ENCODE measurements around the gene CCDC88C. TPM values are rescaled to one million over a fixed set of nuclear protein-coding genes. Genes with fewer than 3 reads are reported as not detected.

CCDC88C gene, protein sequence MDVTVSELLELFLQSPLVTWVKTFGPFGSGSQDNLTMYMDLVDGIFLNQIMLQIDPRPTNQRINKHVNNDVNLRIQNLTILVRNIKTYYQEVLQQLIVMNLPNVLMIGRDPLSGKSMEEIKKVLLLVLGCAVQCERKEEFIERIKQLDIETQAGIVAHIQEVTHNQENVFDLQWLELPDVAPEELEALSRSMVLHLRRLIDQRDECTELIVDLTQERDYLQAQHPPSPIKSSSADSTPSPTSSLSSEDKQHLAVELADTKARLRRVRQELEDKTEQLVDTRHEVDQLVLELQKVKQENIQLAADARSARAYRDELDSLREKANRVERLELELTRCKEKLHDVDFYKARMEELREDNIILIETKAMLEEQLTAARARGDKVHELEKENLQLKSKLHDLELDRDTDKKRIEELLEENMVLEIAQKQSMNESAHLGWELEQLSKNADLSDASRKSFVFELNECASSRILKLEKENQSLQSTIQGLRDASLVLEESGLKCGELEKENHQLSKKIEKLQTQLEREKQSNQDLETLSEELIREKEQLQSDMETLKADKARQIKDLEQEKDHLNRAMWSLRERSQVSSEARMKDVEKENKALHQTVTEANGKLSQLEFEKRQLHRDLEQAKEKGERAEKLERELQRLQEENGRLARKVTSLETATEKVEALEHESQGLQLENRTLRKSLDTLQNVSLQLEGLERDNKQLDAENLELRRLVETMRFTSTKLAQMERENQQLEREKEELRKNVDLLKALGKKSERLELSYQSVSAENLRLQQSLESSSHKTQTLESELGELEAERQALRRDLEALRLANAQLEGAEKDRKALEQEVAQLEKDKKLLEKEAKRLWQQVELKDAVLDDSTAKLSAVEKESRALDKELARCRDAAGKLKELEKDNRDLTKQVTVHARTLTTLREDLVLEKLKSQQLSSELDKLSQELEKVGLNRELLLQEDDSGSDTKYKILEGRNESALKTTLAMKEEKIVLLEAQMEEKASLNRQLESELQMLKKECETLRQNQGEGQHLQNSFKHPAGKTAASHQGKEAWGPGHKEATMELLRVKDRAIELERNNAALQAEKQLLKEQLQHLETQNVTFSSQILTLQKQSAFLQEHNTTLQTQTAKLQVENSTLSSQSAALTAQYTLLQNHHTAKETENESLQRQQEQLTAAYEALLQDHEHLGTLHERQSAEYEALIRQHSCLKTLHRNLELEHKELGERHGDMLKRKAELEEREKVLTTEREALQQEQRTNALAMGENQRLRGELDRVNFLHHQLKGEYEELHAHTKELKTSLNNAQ (N-terminal part only)
- 1.6 and 1.7 TPM in 2 replicates for total RNA-seq

DNA sequence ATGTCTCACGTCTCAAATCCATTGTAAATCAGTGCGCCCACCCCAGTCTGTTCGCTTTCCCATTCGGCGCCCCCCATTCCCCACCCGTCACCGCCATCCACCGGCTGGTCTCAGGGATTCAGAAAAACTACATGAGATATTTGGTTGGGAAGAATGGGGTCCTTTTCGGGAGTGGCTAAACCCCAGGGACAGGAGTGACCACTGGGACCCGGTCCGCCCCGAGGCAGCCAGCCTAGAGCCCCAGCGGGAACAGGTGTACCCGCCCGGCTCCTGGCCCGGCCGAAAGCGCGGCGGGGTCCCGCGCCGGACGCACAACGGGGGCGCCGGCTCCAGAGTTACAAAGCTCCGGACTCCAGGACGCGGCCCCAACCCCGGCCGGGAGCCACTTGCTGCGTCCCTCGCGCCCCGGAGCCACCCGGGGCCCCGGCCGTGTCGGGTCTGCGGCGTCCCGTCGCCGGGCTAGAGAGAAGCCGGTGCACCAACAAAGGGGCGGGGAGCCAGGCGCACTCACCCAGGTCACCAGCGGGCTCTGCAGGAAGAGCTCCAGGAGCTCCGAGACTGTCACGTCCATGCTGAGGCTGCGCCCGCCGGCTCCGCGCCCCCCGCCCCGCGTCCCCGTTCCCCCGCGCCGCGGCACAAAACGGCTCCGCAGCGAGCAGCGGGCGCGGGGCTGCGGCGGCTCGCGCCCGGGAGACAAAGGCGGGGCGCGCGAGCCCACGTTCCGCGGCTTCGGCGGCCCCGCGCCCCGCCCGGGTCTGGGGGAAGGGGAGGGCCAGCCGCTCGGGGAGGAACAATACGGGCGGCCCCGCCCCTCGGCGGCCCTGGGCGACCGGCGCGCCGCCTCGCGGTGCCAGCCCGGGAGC lies at the start of gene CCDC88C:
CCDC88C (minus strand) TSS at position 701 of the 863 bp plus-strand sequence; CDS start at position 571, 130 bp downstream.

DNA sequence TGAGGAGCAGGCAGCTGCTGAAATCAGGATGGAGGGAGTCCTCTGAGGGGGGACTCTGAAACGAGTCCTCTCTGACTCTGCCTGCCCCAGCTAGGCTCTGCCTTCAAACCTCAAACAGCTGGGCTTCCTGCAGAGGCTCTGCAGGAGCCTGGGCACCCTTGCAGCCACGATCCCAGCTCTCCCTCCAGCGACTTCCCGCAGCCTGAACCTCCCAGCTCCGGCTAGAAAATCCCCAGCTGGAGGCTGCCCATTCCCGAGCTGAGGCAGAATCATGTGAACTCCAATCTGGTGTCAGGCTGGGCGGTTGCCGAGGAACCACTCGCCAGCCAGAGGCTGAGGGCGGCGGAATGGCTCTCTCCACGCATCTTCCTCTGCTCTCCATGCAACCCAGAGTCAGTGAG lies 173.1 kb downstream of the CCDC88C start, which contains the start of gene GPR68:
GPR68 (minus strand) TSS at position 204 of the 401 bp plus-strand sequence. CDS start 9,654 bp downstream, outside the sequence.

Other genes with a start within 250 kb of the CCDC88C start
- gene GPR68, start 173.1 kb downstream of the CCDC88C start, total RNA-seq: 1.1 TPM in 2 replicates
- 37.9 and 49.7 TPM in 2 replicates for gene PPP4R3A, start 92.5 kb upstream of the CCDC88C start, total RNA-seq

All from cardiac ventricle fibroblast (primary cell).